Lower leg skin (tissue), 3 donors: Measurements from ENCODE around the gene MDH1B.

Experiments used
- CTCF ChIP-seq, 3 donors: fragments of 450-650 bp; IDR thresholded peaks; one replicate each; pipeline ENCODE4 v1.5.1; 2016; ENCODE audit warnings: antibody characterized with exemption in 3 of 3, mild to moderate bottlenecking in 3 of 3, moderate library complexity in 2 of 3
- POLR2A ChIP-seq, 2 donors: fragments of 450-650 bp; IDR thresholded peaks; one replicate each; pipeline ENCODE4 v1.6.1; 2016 to 2017; ENCODE audit warnings: antibody characterized with exemption in 2 of 2, mild to moderate bottlenecking in 1 of 2, moderate library complexity in 1 of 2

- no peak for TF ChIP-seq CTCF (IDR thresholded peaks at IDR 0.05)
- no peak for TF ChIP-seq POLR2A (IDR thresholded peaks at IDR 0.05)
Observed at GRCh38 chr2:206721256-206721920, 43.7 kb downstream of the MDH1B start.
